Suprapubic skin (tissue), 3 donors: ENCODE data around the gene GPRASP3.

Experiments used
- POLR2A ChIP-seq, 2 donors: fragments of 450-650 bp; IDR thresholded peaks; one replicate each; pipeline ENCODE4 v1.6.1; 2017; ENCODE audit warnings: antibody characterized with exemption in 2 of 2, mild to moderate bottlenecking in 2 of 2, moderate library complexity in 2 of 2
- TF ChIP-seq, protein P1 (sequence below), 2 donors: fragments of 200-600 bp in 1 of 2; fragments of 450-650 bp in 1 of 2; sonication (generic) in 1 of 2; IDR thresholded peaks; one replicate each; pipeline ENCODE4 v1.5.1; 2016 to 2019; ENCODE audit warnings: antibody characterized with exemption in 2 of 2, mild to moderate bottlenecking in 1 of 2, moderate library complexity in 1 of 2

DNA sequence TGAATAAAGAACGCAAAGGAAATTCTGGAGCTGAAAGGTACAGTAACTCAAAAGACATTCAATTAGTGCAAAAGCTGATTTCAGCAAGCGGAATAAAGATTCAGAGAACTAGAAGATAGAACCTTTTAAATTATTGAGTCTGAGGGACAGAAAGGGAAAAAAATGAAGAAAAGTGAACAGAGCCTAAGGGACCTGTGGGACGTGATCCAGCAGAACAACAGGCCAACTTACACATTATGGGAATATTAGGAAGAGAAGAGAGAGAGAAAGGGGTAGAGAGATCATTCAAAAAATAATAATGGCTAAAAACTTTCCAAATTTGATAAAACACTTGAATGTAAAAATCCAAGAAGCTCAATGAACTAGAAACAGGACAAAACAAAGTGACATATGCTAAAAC is 25.8 kb upstream of the GPRASP3 start:
- TF ChIP-seq, protein P1, sequence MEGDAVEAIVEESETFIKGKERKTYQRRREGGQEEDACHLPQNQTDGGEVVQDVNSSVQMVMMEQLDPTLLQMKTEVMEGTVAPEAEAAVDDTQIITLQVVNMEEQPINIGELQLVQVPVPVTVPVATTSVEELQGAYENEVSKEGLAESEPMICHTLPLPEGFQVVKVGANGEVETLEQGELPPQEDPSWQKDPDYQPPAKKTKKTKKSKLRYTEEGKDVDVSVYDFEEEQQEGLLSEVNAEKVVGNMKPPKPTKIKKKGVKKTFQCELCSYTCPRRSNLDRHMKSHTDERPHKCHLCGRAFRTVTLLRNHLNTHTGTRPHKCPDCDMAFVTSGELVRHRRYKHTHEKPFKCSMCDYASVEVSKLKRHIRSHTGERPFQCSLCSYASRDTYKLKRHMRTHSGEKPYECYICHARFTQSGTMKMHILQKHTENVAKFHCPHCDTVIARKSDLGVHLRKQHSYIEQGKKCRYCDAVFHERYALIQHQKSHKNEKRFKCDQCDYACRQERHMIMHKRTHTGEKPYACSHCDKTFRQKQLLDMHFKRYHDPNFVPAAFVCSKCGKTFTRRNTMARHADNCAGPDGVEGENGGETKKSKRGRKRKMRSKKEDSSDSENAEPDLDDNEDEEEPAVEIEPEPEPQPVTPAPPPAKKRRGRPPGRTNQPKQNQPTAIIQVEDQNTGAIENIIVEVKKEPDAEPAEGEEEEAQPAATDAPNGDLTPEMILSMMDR (IDR thresholded peaks at IDR 0.05), result no peak
- TF ChIP-seq POLR2A (IDR thresholded peaks at IDR 0.05), result no peak
